Heart right ventricle (tissue), 16 donors: ENCODE results near the gene CACNA1A. TPM values are rescaled to one million over a fixed set of nuclear protein-coding genes. Genes with fewer than 3 reads are reported as not detected.
A peak's percentile ranks its signal among the peaks of the same experiment; 100 is the strongest.
"Not testable (repeated sequence)": the region's sequence is repeated elsewhere in the genome, so short reads cannot be mapped to it uniquely, and the experiment has no call there.

Source experiments
- ATAC-seq, 8 donors: fragments of 200-7000 bp; cut with Tn5 transposase; one replicate each; pipeline ENCODE4 v1.9.1; 2020; ENCODE audit warnings: mild to moderate bottlenecking in 8 of 8, moderate library complexity in 8 of 8, moderate number of reproducible peaks in 1 of 8
- DNase-seq, 2 donors: peaks; one replicate each; pipeline ENCODE4 v3.0.0-alpha.2; 2020
- H3K27ac ChIP-seq, 10 donors: fragments of 200-600 bp; sonication (generic) in 2 of 10; one replicate each; pipeline versions ENCODE4 v1.5.0 to v1.8.0; 2020 to 2022; ENCODE audit warnings: mild to moderate bottlenecking in 3 of 10
- H3K27me3 ChIP-seq, 7 donors: fragments of 200-600 bp; one replicate each; pipeline ENCODE4 v1.8.0; 2021 to 2022; ENCODE audit warnings: mild to moderate bottlenecking in 2 of 7
- H3K36me3 ChIP-seq, 9 donors: fragments of 200-600 bp; sonication (generic) in 1 of 9; one replicate each; pipeline versions ENCODE4 v1.5.0 to v1.8.0; 2020 to 2022; ENCODE audit warnings: mild to moderate bottlenecking in 2 of 9
- H3K4me1 ChIP-seq, 9 donors: fragments of 200-600 bp; sonication (generic) in 1 of 9; one replicate each; pipeline versions ENCODE4 v1.5.0 to v1.8.0; 2020 to 2022; ENCODE audit warnings: mild to moderate bottlenecking in 4 of 9
- H3K4me3 ChIP-seq, 10 donors: fragments of 200-600 bp; sonication (generic) in 2 of 10; one replicate each; pipeline versions ENCODE4 v1.5.0 to v1.8.0; 2020 to 2022; ENCODE audit warnings: mild to moderate bottlenecking in 7 of 10, moderate library complexity in 2 of 10
- H3K9me3 ChIP-seq, 11 donors: fragments of 200-600 bp in 10 of 11; sonication (generic) in 2 of 11; one replicate each; pipeline versions ENCODE4 v1.5.0 to v1.8.0; 2013 to 2022; ENCODE audit warnings: mild to moderate bottlenecking in 2 of 11, control low read depth in 1 of 11, moderate library complexity in 1 of 11
- WGBS, 2 donors: extraction: QIAGEN DNeasy Blood & Tissue Kit; methylation state at CpG; one replicate each; pipeline ENCODE4 v1.1.7; 2013; ENCODE audit warnings: inconsistent platforms in 1 of 2; 5-methylcytosine and 5-hydroxymethylcytosine counted together
- intact Hi-C, 10 donors: fragments of 100-400 bp; cut with DNase I; formaldehyde crosslinking; loops; one replicate each; pipeline versions ENCODE4 v1.11.1 to v1.14.2; 2022
- polyA plus RNA-seq, 2 donors: library from polyadenylated mRNA; stranded (reverse); fragments of 200-250 nt; gene quantifications; one replicate each; pipeline ENCODE4 v1.2.3, GENCODE V29; 2013
- total RNA-seq, 10 donors: library from RNA; stranded (reverse); fragmentation: NEBNext Ultra II Directional in 3 of 10; extraction: Animal tissue kit (Norgen Biotek cat#: 25700) in 3 of 10; gene quantifications; one replicate each; pipeline versions ENCODE4 v1.2.1 to v1.2.4, GENCODE V29; 2021 to 2023
- TF ChIP-seq, protein P1 (sequence below), 9 donors: fragments of 200-600 bp; sonication (generic) in 2 of 9; IDR thresholded peaks; one replicate each; pipeline versions ENCODE4 v1.5.0 to v1.8.0; 2021 to 2022; ENCODE audit warnings: antibody characterized with exemption in 9 of 9, mild to moderate bottlenecking in 5 of 9, moderate library complexity in 1 of 9
- donor health status: Arrhythmogenic right ventricular cardiomyopathy.
- donor health status: ischemic (EF 13 %, LVEDD 7.1; RV severe dilation, severe dysfunction).
- donor health status: healthy with polysubstance abuse.
- donor health status: DM: no; HTN: yes; CAD: no.
- donor health status: DM: no; HTN: no; CAD: no.
- donor health status: ischemic (EF 25% LVEDD 6.9; RV normal size, moderate dysfunction).
- donor health status: ischemic (EF 25% LVEDD 5.7; RV mildly dilated, moderate dysfunction).
- donor health status: healthy.
- donor health status: DM: yes; HTN: yes; CAD: no.
- donor health status: Ischemic cardiomyopathy.
- donor health status: ischemic (EF 35%, LVEDD 5.7; RV mildly dilated, moderate dysfunction).
- donor health status: nonischemic (EF 11% LVEDD 7.7; RV severe dilation, severe dysfunction).
- donor health status: DM: yes; HTN: yes; CAD: no.
- donor health status: PGD.
- donor health status: ischemic (EF 29% LVEDD 5.4; RV normal size, mild dysfunction).
- donor health status: nonischemic (EF 23%, LVEDD 6.1; RV moderate dilation, normal function).

The CACNA1A gene
- total and polyA plus RNA-seq, 12 donors: 0.21 to 2.3 (median 0.66) TPM

DNA sequence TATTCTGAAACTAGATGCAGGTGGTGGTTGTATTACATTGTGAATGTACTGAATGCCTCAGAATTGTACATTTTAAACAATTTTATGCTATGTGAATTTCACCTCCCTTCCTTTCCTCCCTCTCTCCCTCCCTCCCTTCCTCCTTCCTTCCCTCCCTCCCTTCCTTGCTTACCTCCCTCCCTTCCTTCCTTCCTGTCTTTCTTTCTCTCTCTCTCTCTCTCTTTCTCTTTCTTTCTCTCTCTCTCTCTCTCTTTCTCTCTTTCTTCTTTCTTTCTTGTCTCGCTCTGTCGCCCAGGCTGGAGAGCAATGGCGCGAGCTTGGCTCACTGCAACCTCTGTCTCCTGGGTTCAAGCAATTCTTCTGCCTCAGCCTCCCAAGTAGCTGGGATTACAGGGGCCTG, 318.9 kb downstream of the CACNA1A start:
- ATAC-seq (no peak), DNase-seq (no peak)
- Histone ChIP-seq H3K4me3 (no peak overlapping the region), H3K27ac (no peak overlapping the region), H3K27me3 (no peaks in the 10 kb centered on the region), H3K36me3 (no peaks in the 10 kb centered on the region), H3K4me1 (peaks cover 0 to 2% (median 0%) of the 10 kb centered on the region in 9 donors), H3K9me3 (no peaks in the 10 kb centered on the region)
- intact Hi-C loops: no loop called here
- WGBS, 2 donors: 92 to 99% methylated on average over 4 of the region's 4 CpGs
- TF ChIP-seq, protein P1, sequence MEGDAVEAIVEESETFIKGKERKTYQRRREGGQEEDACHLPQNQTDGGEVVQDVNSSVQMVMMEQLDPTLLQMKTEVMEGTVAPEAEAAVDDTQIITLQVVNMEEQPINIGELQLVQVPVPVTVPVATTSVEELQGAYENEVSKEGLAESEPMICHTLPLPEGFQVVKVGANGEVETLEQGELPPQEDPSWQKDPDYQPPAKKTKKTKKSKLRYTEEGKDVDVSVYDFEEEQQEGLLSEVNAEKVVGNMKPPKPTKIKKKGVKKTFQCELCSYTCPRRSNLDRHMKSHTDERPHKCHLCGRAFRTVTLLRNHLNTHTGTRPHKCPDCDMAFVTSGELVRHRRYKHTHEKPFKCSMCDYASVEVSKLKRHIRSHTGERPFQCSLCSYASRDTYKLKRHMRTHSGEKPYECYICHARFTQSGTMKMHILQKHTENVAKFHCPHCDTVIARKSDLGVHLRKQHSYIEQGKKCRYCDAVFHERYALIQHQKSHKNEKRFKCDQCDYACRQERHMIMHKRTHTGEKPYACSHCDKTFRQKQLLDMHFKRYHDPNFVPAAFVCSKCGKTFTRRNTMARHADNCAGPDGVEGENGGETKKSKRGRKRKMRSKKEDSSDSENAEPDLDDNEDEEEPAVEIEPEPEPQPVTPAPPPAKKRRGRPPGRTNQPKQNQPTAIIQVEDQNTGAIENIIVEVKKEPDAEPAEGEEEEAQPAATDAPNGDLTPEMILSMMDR (IDR thresholded peaks at IDR 0.05): no peak

DNA sequence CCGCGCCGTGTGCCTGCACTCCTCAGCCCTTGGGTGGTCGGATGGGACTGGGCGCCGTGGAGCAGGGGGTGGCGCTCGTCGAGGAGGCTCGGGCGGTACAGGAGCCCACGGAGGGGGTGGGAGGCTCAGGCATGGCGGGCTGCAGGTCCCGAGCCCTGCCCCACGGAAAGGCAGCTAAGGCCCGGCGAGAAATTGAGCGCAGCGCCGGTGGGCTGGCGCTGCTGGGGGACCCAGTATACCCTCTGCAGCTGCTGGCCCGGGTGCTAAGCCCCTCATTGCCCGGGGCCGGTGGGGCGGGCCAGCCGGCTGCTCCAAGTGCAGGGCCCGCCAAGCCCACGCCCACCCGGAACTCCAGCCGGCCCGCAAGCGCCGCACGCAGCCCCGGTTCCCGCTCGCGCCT, 319.6 kb downstream of the CACNA1A start:
- intact Hi-C loops: not testable (repeated sequence)
- WGBS, 2 donors: 92% methylated on average over 34 to 38 of the region's 38 CpGs

DNA sequence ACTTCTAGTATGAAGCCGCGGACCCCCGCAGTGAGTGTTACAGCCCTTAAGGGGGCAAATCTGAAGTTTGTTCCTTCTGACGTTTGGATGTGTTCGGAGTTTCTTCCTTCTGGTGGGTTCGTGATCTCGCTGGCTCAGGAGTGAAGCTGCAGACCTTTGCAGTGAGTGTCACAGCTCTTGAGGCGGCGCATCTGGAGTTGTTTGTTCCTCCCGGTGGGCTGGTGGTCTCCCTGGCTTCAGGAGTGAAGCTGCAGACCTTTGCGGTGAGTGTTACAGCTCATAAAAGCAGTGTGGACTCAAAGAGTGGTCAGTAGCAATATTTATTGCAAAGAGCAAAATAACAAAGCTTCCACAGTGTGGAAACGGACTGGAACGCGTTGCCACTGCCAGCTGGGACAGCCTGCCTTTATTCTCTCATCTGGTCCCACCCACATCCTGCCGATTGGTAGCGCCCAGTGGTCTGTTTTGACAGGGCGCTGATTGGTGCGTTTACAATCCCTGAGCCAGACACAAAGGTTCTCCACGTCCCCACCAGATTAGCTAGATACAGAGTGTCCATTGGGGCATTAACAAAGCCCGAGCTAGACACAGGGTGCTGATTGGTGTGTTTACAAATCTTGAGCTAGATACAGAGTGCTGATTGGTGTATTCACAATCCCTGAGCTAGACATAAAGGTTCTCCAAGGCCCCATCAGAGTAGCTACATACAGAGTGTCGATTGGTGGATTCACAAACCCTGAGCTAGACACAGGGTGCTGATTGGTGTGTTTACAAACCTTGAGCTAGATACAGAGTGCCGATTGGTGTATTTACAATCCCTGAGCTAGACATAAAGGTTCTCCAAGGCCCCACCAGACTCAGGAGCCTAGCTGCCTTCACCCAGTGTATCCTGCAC, 320.3 kb downstream of the CACNA1A start:
- intact Hi-C loops, H3K36me3 ChIP-seq, H3K27me3 ChIP-seq, H3K27ac ChIP-seq, H3K4me3 ChIP-seq, DNase-seq, ATAC-seq, H3K9me3 ChIP-seq: not testable (repeated sequence)
- H3K4me1 ChIP-seq: peaks cover 5 to 16% (median 12%) of the 10 kb centered on the region in 9 donors
- WGBS, 2 donors: 81 to 84% methylated on average over 22 of the region's 22 CpGs

More for the DNA sequence above, 319.6 kb downstream of the CACNA1A start:
- DNase-seq, ATAC-seq, H3K27me3 ChIP-seq, H3K4me3 ChIP-seq, H3K36me3 ChIP-seq, H3K27ac ChIP-seq, H3K4me1 ChIP-seq, H3K9me3 ChIP-seq: not testable (repeated sequence)

DNA sequence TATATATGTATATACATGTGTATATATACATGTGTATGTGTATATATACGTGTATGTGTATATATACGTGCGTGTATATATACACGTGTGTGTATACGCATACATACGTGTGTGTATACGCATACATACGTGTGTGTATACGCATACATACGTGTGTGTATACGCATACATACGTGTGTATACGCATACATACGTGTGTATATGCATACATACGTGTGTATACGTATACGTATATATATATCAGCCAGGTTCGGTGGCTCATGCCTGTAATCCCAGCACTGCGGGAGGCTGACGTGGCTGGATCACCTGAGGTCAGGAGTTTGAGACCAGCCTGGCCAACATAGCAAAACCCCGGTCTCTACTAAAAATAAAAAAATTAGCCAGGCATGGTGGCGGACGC, 321.4 kb downstream of the CACNA1A start:
- ATAC-seq, H3K36me3 ChIP-seq, H3K9me3 ChIP-seq, H3K27me3 ChIP-seq, H3K27ac ChIP-seq, intact Hi-C loops, DNase-seq, H3K4me3 ChIP-seq: not testable (repeated sequence)
- WGBS, 2 donors: 79 to 94% methylated on average over 23 of the region's 23 CpGs
- H3K4me1 ChIP-seq: peaks cover 5 to 17% (median 12%) of the 10 kb centered on the region in 9 donors

DNA sequence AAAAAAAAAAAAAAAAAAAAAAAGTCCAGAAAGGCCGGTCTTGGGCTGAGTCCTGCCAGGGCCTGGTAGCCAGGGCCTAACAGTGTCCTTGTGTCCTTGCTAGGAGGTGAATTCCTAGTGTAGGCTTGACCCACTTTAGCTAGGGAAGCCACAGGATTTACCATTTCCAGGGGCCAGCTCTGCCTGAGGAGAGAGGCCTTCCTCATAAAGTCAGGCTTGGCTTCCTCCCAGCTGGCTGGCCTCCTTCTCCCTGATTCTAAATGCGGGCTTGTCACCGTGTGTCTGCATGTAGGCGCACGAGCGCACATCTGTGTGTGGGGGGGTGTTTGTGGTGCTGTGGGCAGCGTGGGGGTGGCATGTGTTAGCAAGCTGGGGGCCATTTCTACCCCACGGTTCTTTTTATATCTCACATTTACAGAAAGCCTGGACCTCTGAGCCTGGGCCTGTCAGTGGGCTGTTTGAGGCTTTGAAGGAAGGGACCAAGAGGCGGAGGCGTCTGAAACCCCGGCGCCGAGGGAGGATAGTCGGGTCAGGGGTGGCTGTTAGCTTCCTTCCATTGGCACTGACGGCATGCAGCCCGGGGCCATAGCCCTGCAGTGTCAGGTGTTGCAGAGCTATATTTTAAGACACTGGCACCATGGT, 324.4 kb downstream of the CACNA1A start:
- 8 to 12% methylated on average over 16 of the region's 16 CpGs for WGBS, 2 donors
- Histone ChIP-seq H3K9me3 (no peaks in the 10 kb centered on the region), H3K27ac (peak overlapping the region in 9 of 10 donors; percentile 50 to 79 (median 66)), H3K27me3 (no peaks in the 10 kb centered on the region), H3K36me3 (no peaks in the 10 kb centered on the region), H3K4me3 (no peak overlapping the region), H3K4me1 (peaks cover 5 to 17% (median 12%) of the 10 kb centered on the region in 9 donors)
- ATAC-seq (peak; percentile 82 to 98 (median 92)), DNase-seq (peak; percentile 77 to 86)
- TF ChIP-seq, protein P1 (IDR thresholded peaks at IDR 0.05): no peak
- intact Hi-C loops: no loop called here

DNA sequence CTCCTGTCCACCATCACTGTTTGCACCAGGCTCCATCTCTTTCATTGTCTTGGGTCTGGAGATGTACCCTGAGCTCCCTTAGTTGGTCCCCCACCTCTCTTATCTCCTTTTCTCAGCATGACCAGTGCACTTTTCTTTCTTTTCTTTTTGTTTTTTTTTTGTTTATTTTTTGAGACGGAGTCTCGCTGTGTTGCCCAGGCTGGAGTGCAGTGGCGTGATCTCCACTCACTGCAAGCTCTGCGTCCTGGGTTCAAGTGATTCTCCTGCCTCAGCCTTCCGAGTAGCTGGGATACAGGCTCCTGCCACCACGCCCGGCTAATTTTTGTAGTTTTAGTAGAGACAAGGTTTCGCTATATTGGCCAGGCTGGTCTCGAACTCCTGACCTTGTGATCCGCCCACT, 328.0 kb downstream of the CACNA1A start:
- ATAC-seq, H3K9me3 ChIP-seq, H3K4me3 ChIP-seq, intact Hi-C loops, H3K27ac ChIP-seq, H3K36me3 ChIP-seq, H3K27me3 ChIP-seq, DNase-seq: not testable (repeated sequence)
- WGBS, 2 donors: 95% methylated on average over 10 of the region's 10 CpGs
- peaks cover 5 to 18% (median 14%) of the 10 kb centered on the region in 9 donors for H3K4me1 ChIP-seq

DNA sequence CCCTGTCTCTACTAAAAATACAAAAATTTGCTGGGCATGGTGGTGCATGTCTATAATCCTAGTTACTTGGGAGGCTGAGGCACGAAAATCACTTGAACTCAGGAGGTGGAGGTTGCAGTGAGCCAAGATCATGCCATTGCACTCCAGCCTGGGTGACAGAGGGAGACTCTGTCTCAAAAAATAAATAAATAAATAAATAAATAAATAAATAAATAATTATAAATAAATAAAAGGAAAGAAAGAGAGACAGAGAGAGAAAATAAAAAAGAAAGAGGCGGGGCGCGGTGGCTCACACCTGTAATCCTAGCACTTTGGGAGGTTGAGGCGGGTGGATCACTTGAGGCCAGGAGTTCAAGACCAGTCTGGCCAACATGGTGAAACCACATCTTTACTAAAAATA, 328.7 kb downstream of the CACNA1A start:
- DNase-seq, H3K9me3 ChIP-seq, H3K4me3 ChIP-seq, intact Hi-C loops, H3K27ac ChIP-seq, H3K27me3 ChIP-seq, H3K36me3 ChIP-seq, ATAC-seq: not testable (repeated sequence)
- 98% methylated on average over 5 of the region's 5 CpGs for WGBS, 2 donors
- peaks cover 6 to 25% (median 21%) of the 10 kb centered on the region in 9 donors for H3K4me1 ChIP-seq
